Stimulated activated naive CD4-positive, alpha-beta T cell (primary cell): ENCODE measurements around the gene STYXL2.

Source experiments
- DNase-seq, 6 experiments: peaks; one replicate each; lab custom pipeline; 2025; lab: John Stamatoyannopoulos, UW

The STYXL2 gene

GRCh38 chr1:167136806-167137205 is 42.9 kb downstream of the STYXL2 start:
- no peak for DNase-seq

- no peak for DNase-seq
Measured at GRCh38 chr1:167137332-167137781, 43.5 kb downstream of the STYXL2 start.

GRCh38 chr1:167137793-167138510 is 44.1 kb downstream of the STYXL2 start:
- DNase-seq = no peak

- no peak for DNase-seq
Measured at GRCh38 chr1:167138703-167139102, 44.8 kb downstream of the STYXL2 start.

- DNase-seq = no peak
Measured at GRCh38 chr1:167141963-167142362, 48.1 kb downstream of the STYXL2 start.
